ENCODE data around the gene APOL3. TPM values are rescaled to one million over a fixed set of nuclear protein-coding genes. Genes with fewer than 3 reads are reported as not detected.

Gene APOL3
- polyA plus RNA-seq, 1 of the 3 experiments (the other 2 are of a cell fraction) = 1.1 TPM

- TF ChIP-seq TAF1 (IDR thresholded peaks at IDR 0.05; ENCODE audit: borderline replicate concordance, low read depth, low read length) (no peak), NRF1 (IDR thresholded peaks at IDR 0.05; ENCODE audit: low read depth, low read length) (no peak)
- TF ChIP-seq, protein P1, sequence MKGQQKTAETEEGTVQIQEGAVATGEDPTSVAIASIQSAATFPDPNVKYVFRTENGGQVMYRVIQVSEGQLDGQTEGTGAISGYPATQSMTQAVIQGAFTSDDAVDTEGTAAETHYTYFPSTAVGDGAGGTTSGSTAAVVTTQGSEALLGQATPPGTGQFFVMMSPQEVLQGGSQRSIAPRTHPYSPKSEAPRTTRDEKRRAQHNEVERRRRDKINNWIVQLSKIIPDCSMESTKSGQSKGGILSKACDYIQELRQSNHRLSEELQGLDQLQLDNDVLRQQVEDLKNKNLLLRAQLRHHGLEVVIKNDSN (IDR thresholded peaks at IDR 0.05; ENCODE audit: borderline replicate concordance, low read depth) = no peak
These were observed 56.7 kb downstream of the APOL3 start (continued) for GRCh38 chr22:36103891-36104290.

GRCh38 chr22:36102995-36103394 is 57.6 kb downstream of the APOL3 start:
- H3K4me1 ChIP-seq (ENCODE audit: control insufficient read depth in 1 of 2, insufficient read depth in 2 of 2, low read depth in 1 of 2, low read length in 1 of 2) = no peaks in the 10 kb centered on the region
- TF ChIP-seq FOXM1 (IDR thresholded peaks at IDR 0.05; ENCODE audit: low read depth) = no peak
- TF ChIP-seq ELF1 (IDR thresholded peaks at IDR 0.05) = no peak
- no peak for TF ChIP-seq EZH2phosphoT487 (IDR thresholded peaks at IDR 0.05; ENCODE audit: borderline replicate concordance, low read depth)
- no peak for TF ChIP-seq TAF1 (IDR thresholded peaks at IDR 0.05; ENCODE audit: borderline replicate concordance, low read depth, low read length)
- TF ChIP-seq EP300 (IDR thresholded peaks at IDR 0.05; ENCODE audit: borderline replicate concordance in 1 of 2, low read depth in 1 of 2, low read length in 1 of 2) = no peak
- no peak for TF ChIP-seq NFIC (IDR thresholded peaks at IDR 0.05; ENCODE audit: borderline replicate concordance)
- TF ChIP-seq CTCF (IDR thresholded peaks at IDR 0.05) = no peak
- TF ChIP-seq RAD21 (IDR thresholded peaks at IDR 0.05; ENCODE audit: low read length) = no peak
- no peak for TF ChIP-seq MXI1 (IDR thresholded peaks at IDR 0.05; ENCODE audit: low read depth, low read length)
- no peak for TF ChIP-seq SIN3A (IDR thresholded peaks at IDR 0.05; ENCODE audit: borderline replicate concordance, low read depth, low read length)
- no peak for TF ChIP-seq RXRA (IDR thresholded peaks at IDR 0.05; ENCODE audit: borderline replicate concordance, low read depth)
- TF ChIP-seq, protein P1 (IDR thresholded peaks at IDR 0.05; ENCODE audit: borderline replicate concordance, low read depth) = no peak
- no peak for TF ChIP-seq MEF2A (IDR thresholded peaks at IDR 0.05; ENCODE audit: borderline replicate concordance, low read depth)
- TF ChIP-seq, protein P2, sequence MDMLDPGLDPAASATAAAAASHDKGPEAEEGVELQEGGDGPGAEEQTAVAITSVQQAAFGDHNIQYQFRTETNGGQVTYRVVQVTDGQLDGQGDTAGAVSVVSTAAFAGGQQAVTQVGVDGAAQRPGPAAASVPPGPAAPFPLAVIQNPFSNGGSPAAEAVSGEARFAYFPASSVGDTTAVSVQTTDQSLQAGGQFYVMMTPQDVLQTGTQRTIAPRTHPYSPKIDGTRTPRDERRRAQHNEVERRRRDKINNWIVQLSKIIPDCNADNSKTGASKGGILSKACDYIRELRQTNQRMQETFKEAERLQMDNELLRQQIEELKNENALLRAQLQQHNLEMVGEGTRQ (IDR thresholded peaks at IDR 0.05; ENCODE audit: borderline replicate concordance, low read depth, low read length) = no peak
- TF ChIP-seq TCF12 (IDR thresholded peaks at IDR 0.05) = no peak
- H3K27me3 ChIP-seq (ENCODE audit: insufficient read depth) = no peaks in the 10 kb centered on the region
- no peak overlapping the region for H2AFZ ChIP-seq (ENCODE audit: low read depth)
- CTCF ChIA-PET = interaction anchor here (1.5 to 2.4 kb wide), 2 partner anchors 37 to 172 kb away, joined by 4 to 7 read pairs; no protein-coding TSS in a partner anchor
- 64% methylated on average over 2 of the region's 2 CpGs for WGBS (ENCODE audit: low lambda C conversion rate)
- no peak overlapping the region for H3K4me2 ChIP-seq
- no peaks in the 10 kb centered on the region for H3K79me2 ChIP-seq (ENCODE audit: insufficient read depth)
- no peaks in the 10 kb centered on the region for H3K9me2 ChIP-seq
- H3K36me3 ChIP-seq (replicated peaks in 1 of 2; ENCODE audit: control insufficient read depth in 1 of 2, insufficient read depth in 2 of 2, low read length in 1 of 2) = no peaks in the 10 kb centered on the region
- DNase-seq = no peak
- no peaks in the 10 kb centered on the region for H3F3A ChIP-seq (replicated peaks; ENCODE audit: insufficient read depth)
- H3K27ac ChIP-seq (ENCODE audit: low read depth in 2 of 2, low read length in 1 of 2) = no peak overlapping the region
- no peaks in the 10 kb centered on the region for H3K9me3 ChIP-seq
- H3K9ac ChIP-seq = no peak overlapping the region
- no peaks in the 10 kb centered on the region for H4K20me1 ChIP-seq (ENCODE audit: insufficient read depth)
- POLR2A ChIA-PET = no interaction called here
- H3K4me3 ChIP-seq (ENCODE audit: low read depth in 2 of 2, low read length in 1 of 2) = no peak overlapping the region

Measured in SK-N-SH (cell line).